HG03439 (cell line): Measurements from ENCODE around the gene DTNA.

Experiments used
- ATAC-seq: cut with Tn5 transposase; IDR thresholded peaks from one replicate; pipeline ENCODE4 v1.9.1; 2021; ENCODE audit warnings: mild to moderate bottlenecking, moderate library complexity; ENCODE audit not compliant: unreplicated experiment

Gene DTNA

GRCh38 chr18:34805103-34805877 lies 95.2 kb downstream of the DTNA start:
- no peak for ATAC-seq

GRCh38 chr18:34805878-34806351 lies 95.8 kb downstream of the DTNA start:
- no peak for ATAC-seq

GRCh38 chr18:34806527-34806926 lies 96.4 kb downstream of the DTNA start:
- no peak for ATAC-seq

- no peak for ATAC-seq
Observed at GRCh38 chr18:34807106-34807796, 97.2 kb downstream of the DTNA start.

GRCh38 chr18:34808389-34808788 lies 98.3 kb downstream of the DTNA start:
- no peak for ATAC-seq

- no peak for ATAC-seq
Observed at GRCh38 chr18:34809451-34810072, 99.5 kb downstream of the DTNA start.

GRCh38 chr18:34816183-34816582 lies 106.1 kb downstream of the DTNA start:
- ATAC-seq = no peak

GRCh38 chr18:34817636-34818035 lies 107.5 kb downstream of the DTNA start:
- no peak for ATAC-seq

GRCh38 chr18:34818064-34818463 lies 108.0 kb downstream of the DTNA start:
- ATAC-seq = no peak

GRCh38 chr18:34820360-34821065 lies 110.4 kb downstream of the DTNA start:
- no peak for ATAC-seq

GRCh38 chr18:34821669-34822210 lies 111.6 kb downstream of the DTNA start:
- ATAC-seq = no peak

- no peak for ATAC-seq
Observed at GRCh38 chr18:34828093-34828492, 118.0 kb downstream of the DTNA start.

- no peak for ATAC-seq
Observed at GRCh38 chr18:34834897-34835296, 124.8 kb downstream of the DTNA start.

- ATAC-seq = no peak
Observed at GRCh38 chr18:34835466-34835865, 125.4 kb downstream of the DTNA start.

- ATAC-seq = no peak
Observed at GRCh38 chr18:34837769-34838272, 127.7 kb downstream of the DTNA start.

- ATAC-seq = no peak
Observed at GRCh38 chr18:34838669-34839068, 128.6 kb downstream of the DTNA start.

- no peak for ATAC-seq
Observed at GRCh38 chr18:34840256-34840826, 130.2 kb downstream of the DTNA start.

- ATAC-seq = no peak
Observed at GRCh38 chr18:34841891-34842290, 131.8 kb downstream of the DTNA start.

GRCh38 chr18:34844072-34844471 lies 134.0 kb downstream of the DTNA start:
- no peak for ATAC-seq

GRCh38 chr18:34844732-34845459 lies 134.8 kb downstream of the DTNA start:
- no peak for ATAC-seq
